Measurements from ENCODE around the gene LIMK2.

DNA sequence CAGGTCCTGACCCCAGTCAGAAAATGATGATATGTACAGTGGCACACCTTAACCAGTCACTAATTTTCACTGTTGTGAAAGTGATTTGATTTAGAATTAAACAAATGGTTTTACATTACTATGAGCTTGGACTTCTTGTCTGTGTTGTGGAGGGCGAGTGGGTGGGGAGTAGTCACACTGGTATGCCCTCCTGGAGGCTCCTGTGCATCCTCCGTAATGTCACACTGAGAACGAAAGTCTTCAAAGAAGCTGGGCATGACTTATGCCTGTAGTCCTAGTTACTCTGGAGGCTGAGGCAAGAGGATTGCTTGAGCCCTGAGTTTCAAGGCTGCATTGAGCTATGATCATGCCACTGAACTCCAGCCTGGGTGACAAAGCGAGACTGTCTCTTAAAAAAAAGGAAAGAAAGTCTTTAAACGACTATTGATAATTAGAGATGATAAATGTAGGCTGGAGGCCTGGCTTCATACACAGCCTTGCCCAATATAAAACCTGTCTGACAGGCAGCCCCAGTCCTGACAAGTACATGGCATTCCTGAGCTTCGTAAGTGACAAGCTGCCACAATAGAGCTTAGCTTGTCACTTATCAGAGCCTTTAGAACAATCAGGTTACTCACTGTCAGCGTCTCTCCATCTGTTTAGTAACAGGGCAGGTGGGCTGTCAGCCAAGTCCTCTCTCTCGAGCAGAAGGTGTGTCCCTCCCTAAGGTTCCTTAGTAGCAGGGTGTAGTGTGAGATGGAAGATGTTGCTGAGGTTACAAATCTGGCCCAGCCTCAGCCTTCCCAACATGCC, 5.0 kb upstream of the LIMK2 start:
- TF ChIP-seq, protein P1, sequence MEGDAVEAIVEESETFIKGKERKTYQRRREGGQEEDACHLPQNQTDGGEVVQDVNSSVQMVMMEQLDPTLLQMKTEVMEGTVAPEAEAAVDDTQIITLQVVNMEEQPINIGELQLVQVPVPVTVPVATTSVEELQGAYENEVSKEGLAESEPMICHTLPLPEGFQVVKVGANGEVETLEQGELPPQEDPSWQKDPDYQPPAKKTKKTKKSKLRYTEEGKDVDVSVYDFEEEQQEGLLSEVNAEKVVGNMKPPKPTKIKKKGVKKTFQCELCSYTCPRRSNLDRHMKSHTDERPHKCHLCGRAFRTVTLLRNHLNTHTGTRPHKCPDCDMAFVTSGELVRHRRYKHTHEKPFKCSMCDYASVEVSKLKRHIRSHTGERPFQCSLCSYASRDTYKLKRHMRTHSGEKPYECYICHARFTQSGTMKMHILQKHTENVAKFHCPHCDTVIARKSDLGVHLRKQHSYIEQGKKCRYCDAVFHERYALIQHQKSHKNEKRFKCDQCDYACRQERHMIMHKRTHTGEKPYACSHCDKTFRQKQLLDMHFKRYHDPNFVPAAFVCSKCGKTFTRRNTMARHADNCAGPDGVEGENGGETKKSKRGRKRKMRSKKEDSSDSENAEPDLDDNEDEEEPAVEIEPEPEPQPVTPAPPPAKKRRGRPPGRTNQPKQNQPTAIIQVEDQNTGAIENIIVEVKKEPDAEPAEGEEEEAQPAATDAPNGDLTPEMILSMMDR (IDR thresholded peaks at IDR 0.05; ENCODE audit: low read length), result no peak
- no peak for TF ChIP-seq EZH2 (optimal IDR thresholded peaks at IDR 0.05; ENCODE audit: low read depth, low read length)
- no peak for TF ChIP-seq EZH2phosphoT487 (IDR thresholded peaks at IDR 0.05; ENCODE audit: low read length)
